Endodermal cell (in vitro differentiated cells): Measurements from ENCODE around the gene KANK3. TPM values are rescaled to one million over a fixed set of nuclear protein-coding genes. Genes with fewer than 3 reads are reported as not detected.

Source experiments
- microRNA-seq: library from miRNA; unstranded; fragments of <30 nt; microRNA quantifications from one replicate; pipeline ENCODE4 v1.2.0, GENCODE V29; 2020; ENCODE audit warnings: borderline microRNAs expressed
- total RNA-seq, 2 donors: library from RNA; stranded (reverse); fragmentation: NEBNext Ultra II Directional in 1 of 2; extraction: Animal tissue kit (Norgen Biotek cat#: 25700) in 1 of 2; gene quantifications; 2 replicates in 1 of 2; 3 replicates in 1 of 2; pipeline ENCODE4 v1.2.1, GENCODE V29; 2021

Gene KANK3
- total RNA-seq, 2 donors from 2014 or later = 2.3 to 2.6 TPM

Small RNA genes within 50 kb of the gene (microRNA-seq; reads per million reads assigned to microRNA genes)
- 0.59 reads per million for gene MIR4999

Other genes with a start within 250 kb of the KANK3 start
- gene FBN3, start 193.7 kb downstream of the KANK3 start, total RNA-seq = 100 to 1,000 TPM; 105 to 143 TPM
- gene CERS4, start 133.9 kb downstream of the KANK3 start, total RNA-seq = 100 to 1,000 TPM in 1 of 2 donors, 10 to 100 TPM in 1; 76.9 to 105 TPM
- 10 to 100 TPM; 63.4 to 72.7 TPM for gene CD320, start 34.9 kb downstream of the KANK3 start, total RNA-seq
- gene NDUFA7, start 21.9 kb downstream of the KANK3 start, total RNA-seq = 10 to 100 TPM; 75.7 to 86.2 TPM
- gene RPS28, start 21.8 kb downstream of the KANK3 start, total RNA-seq = 1,000 to 10,000 TPM; 1,512 to 1,809 TPM
- 10 to 100 TPM; 10.9 to 13.2 TPM for gene ANGPTL4, start 20.9 kb upstream of the KANK3 start, total RNA-seq
- 100 to 1,000 TPM; 137 to 146 TPM for gene RAB11B, start 47.1 kb upstream of the KANK3 start, total RNA-seq
- 10 to 100 TPM; 31.8 to 35.9 TPM for gene MARCHF2, start 70.0 kb upstream of the KANK3 start, total RNA-seq
- 100 to 1,000 TPM; 271 to 370 TPM for gene HNRNPM, start 101.7 kb upstream of the KANK3 start, total RNA-seq
- 1 to 10 TPM in 1 of 2 donors, under 1 TPM in 1; 0.40 to 1.9 TPM for gene PRAM1, start 159.4 kb upstream of the KANK3 start, total RNA-seq
- gene ZNF414, start 170.9 kb upstream of the KANK3 start, total RNA-seq = 10 to 100 TPM; 22.6 to 23.7 TPM
- gene MYO1F, start 234.2 kb upstream of the KANK3 start, total RNA-seq = 1 to 10 TPM in 1 of 2 donors, under 1 TPM in 1; 0.57 to 1.1 TPM